Posterior cingulate gyrus (tissue), 11 donors: ENCODE measurements around the gene ADCY10.
A peak's percentile ranks its signal among the peaks of the same experiment; 100 is the strongest.

ENCODE experiments used
- DNase-seq, 10 donors: peaks; one replicate each; pipeline versions ENCODE4 v3.0.0 to v3.0.0-alpha.2; 2020 to 2021; ENCODE audit warnings: mixed read lengths in 3 of 10
- intact Hi-C: fragments of 100-400 bp; cut with DNase I; formaldehyde crosslinking; loops from one replicate; pipeline ENCODE4 v1.15.1; 2023

The ADCY10 gene

GRCh38 chr1:167792188-167792565, 121.8 kb downstream of the ADCY10 start:
- DNase-seq, result no peak
- intact Hi-C loops, result no loop called here

DNA sequence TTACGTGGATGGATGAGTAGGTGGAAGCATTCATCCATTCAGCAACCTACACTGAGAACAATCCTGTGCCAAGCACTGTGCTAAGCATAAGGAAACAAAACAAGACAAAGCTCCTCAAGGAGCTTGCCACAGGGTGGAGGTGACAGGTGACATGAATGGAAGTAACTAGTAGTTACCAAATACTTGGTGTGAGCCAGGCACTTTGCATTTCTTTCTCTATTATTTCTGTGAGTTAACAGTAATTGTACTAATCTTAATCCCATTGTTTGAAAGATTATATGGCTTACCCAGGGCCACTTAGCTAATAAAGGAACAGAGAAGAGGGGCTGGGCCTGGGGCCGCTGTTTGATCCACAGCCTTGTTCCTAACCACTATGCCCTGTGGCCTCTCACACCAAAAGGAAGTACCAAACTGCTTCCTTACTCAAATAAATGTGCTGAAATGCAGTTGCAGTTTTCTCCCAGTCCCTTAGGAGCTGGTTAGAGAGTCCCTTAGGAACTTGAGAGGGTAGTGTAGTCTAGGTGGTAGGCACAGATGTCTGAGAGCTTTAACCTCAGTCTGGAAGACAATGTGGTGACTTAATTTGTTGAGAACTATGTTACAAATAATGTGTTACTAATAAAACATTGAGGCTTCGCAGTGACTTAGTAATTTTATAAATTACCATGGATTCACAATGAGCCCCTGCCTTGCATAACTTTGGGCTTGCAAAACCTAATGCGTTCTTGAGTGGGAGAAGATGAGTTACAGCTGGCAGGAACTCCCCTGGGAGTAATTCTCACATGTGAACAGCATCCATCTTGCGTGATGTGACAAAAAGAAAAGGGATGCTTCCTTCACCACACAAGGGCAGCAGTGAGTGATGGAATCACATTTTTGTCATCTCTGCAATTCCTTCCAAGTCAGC, 122.4 kb downstream of the ADCY10 start:
- intact Hi-C loops, result no loop called here
- no peak for DNase-seq

DNA sequence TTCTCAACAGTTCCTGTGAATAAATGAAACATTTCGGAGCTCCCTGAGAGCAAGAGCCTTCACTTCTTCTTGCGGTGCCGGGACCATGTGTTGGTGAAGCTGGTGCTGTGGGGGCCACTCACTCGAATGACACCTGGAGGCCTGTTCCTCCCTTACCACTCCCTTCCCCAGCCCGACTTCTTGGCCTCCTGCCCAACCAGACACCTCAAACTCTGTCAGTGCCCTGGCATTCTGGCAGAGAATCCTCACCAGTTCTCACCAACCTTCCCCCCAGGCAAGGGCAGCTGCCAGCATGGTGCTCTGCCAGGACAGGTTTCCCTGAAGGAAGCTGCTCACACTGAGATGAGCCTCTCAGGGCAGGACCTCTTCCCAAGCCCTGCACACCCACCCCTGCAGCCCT, 123.8 kb downstream of the ADCY10 start:
- intact Hi-C loops, result no loop called here
- peak in 2 of 10 donors; percentile 74 to 82 for DNase-seq

- intact Hi-C loops, result no loop called here
- no peak for DNase-seq
Observed at GRCh38 chr1:167789501-167789900, 124.4 kb downstream of the ADCY10 start.

DNA sequence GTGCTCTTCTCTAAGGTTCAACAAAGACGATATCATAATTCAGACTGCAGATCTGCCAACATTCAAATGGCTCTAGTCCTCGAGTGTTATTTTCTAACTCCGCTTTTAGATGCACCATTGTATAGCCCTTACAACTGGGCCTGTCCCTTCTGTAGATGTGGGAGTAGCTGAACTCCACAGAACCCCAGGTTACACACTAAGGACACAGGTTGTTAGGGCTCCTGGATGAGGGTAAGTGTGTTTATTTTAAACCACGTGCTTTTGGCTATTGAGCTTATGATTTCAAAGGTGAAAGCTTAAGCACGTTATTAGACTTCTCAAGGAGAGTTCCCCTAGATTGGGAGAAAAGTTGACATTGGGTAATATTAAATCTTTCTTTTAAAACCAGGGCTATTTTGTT, 127.4 kb downstream of the ADCY10 start:
- intact Hi-C loops, result no loop called here
- DNase-seq, result no peak

GRCh38 chr1:167784876-167785550, 128.9 kb downstream of the ADCY10 start:
- intact Hi-C loops, result no loop called here
- DNase-seq, result no peak

- intact Hi-C loops, result no loop called here
- no peak for DNase-seq
Observed at GRCh38 chr1:167782946-167783345, 131.0 kb downstream of the ADCY10 start.

DNA sequence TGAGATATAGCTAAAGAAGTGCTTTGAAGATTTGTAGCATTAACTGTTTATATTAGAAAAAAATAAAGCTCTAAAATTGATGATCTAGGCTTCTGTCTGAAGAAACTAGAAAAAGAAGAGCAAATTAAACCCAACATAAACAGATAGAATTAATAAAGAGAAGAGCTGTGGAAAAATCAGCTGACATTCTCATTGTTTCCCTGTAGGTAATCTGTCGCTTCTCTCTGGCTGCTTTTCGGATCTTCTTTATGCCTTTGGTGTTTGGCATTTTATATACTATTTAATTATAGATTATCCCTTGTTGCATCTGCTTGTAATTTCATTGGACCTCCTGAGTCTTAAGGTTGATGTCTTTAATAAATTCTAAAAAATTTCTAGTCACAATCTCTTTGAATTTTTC, 132.4 kb downstream of the ADCY10 start:
- DNase-seq, result no peak
- intact Hi-C loops, result no loop called here

DNA sequence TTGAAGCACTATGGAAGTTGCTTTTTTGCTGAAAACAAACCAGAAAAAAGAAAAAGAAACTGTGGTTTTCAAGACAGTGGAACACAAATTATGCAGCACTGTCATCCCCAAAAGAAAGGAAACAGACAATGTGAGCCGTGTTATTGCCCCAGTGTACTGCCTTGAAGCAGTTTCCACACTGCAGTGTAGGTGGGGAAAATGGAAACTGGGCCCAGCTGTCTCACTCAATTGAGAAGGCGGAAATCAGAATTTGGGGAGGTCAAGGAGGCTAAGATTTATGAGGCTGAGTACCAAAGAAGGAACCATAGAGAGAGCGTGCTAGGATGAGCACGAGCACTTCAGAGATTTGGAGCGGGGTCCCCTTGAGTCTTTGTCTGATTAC, 136.7 kb downstream of the ADCY10 start:
- intact Hi-C loops, result no loop called here
- no peak for DNase-seq

DNA sequence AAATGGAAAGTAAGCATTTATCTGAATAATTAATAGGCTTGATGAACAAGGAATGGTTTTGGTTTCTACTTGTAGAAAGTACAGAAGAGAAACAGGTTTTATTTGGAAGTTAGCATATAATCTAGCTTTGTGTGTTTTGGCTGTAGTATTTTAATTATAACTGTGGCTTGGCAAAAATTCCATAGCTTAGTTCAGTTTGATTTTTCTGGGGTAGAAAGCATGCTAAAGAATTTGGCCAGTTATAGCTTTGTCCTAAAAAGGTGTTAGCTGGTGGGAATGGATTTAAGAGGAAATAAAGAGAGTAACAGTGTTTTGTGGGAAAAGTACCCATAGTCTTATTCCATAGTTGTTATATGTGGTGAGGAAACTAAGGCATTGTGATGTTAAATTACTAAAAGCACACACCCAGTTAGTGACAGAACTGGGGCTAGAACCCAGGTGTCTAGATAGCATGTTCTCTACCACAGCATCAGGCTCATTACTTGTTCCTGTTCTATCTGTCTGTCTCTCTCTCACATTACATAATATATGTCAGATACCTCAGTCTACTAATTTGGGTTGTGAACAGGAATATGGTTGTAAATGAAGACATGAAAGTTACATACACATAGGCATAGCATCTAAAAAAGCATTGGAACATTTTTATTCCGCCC, 137.2 kb downstream of the ADCY10 start:
- intact Hi-C loops, result no loop called here
- no peak for DNase-seq

DNA sequence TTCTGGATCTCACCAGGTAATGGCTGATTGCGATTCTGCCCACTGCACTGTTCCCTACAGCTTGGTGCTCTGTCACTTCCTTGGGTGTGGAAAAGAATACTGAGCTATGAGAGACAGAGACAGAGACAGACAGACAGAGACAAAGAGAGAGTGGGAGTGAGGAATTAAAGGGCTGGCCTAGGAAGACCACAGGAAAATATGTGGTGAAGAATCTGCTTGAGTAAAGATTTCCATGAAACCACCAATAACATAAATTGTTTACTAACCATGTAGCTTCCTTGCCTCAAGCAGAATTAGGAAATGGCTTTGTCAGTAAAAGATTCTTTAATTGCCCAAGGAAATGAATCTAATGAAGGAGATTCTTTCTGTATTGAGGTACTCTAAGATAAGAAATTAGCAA, 137.8 kb downstream of the ADCY10 start:
- intact Hi-C loops, result no loop called here
- no peak for DNase-seq

DNA sequence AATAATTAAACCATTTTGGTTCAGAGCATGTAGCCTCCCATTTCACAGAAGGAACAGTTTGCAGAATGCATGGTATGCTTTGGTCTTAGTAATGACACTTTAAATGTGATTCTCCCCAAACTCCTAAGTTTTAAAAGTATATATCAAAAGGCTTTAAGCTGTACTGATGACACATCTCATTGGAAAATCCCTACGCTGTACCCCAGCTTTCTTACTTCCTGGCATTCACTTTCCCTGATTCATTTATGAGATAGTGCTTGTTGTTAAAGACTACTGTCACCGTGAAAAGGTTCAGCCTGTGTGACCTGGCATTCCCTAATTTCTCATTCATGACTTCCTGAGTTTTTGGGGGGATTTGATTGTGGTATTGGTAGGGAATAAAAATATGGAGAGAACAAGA, 138.8 kb downstream of the ADCY10 start:
- no peak for DNase-seq
- intact Hi-C loops, result no loop called here

DNA sequence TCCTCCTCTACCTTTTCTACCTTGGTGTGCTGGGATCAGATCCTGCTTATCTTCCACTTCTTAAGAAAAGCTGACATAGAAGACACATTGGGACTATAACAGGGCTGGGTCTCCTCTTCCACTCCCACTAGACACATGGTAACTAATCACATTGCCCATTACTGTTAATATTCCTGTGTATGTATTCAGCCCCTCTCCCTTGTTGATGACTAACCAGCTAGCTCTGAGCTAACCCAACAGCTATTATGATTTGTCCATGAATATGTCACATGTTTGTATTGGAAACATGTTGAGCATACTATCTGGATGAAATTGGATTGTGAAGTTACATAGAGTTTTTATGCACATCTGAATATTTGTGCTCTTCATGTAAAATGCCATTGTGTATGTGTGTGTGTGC, 139.2 kb downstream of the ADCY10 start:
- intact Hi-C loops, result no loop called here
- DNase-seq, result no peak

- intact Hi-C loops, result no loop called here
- DNase-seq, result no peak
Observed at GRCh38 chr1:167773516-167773915, 140.4 kb downstream of the ADCY10 start.

- no peak for DNase-seq
- intact Hi-C loops, result no loop called here
Observed at GRCh38 chr1:167772436-167772835, 141.5 kb downstream of the ADCY10 start.

- intact Hi-C loops, result no loop called here
Observed at GRCh38 chr1:167770127-167770526, 143.8 kb downstream of the ADCY10 start.

DNA sequence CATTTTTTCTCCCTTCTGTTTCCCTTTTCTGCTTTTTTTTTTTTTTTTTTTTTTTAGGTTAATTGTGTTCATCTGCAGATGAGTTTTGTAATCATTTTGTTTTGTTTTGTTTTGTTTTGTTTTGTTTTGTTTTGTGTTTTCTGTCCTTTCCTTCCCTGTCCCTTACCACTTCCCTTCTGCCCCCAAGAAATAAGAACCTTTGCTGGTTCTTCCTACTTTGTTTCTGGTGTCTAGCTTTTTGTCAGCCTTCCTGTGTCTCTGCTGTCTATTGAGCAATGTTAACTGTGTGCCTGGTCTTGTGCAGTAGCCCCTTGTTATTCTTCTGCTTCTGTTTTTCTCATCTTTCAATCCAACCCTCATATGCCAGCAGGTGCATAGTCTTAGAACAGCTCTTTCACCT, 146.2 kb downstream of the ADCY10 start:
- intact Hi-C loops, result no loop called here
- no peak for DNase-seq

More at GRCh38 chr1:167770127-167770526, 143.8 kb downstream of the ADCY10 start:
- DNase-seq, result no peak

DNA sequence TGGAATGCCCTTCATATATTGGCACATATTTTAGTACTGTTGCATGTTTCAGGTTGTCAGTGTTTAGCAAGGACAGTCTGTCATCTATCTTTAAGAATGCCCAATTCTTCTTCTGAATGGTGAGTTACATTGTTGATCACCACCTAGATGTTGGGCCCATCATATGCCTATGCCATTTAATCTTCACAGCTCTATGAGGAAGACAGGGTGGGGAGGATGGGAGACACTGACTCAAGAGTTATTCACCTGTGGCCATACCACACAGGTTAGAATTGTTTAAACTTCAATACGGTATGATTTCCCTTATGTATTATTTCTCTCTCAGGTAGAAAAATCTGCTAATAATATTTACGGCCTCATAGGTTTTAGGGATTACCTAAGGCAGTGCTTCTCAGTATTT, 147.4 kb downstream of the ADCY10 start:
- DNase-seq, result no peak
- intact Hi-C loops, result no loop called here

DNA sequence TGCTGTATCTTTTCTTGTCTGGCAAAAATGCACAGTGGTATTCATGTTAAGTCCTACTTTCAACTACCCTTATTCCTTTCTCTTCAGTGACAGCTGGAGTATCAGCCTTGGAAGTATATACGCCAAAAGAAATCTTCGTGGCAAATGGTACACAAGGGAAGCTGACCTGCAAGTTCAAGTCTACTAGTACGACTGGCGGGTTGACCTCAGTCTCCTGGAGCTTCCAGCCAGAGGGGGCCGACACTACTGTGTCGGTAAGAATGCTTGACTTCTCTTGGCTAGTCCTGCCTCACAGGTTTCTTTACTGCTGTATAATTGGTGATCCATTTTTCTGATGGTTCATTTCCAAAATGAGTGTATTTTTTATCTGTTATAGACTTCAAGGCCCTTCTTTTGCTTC, 148.4 kb downstream of the ADCY10 start:
- no peak for DNase-seq
- intact Hi-C loops, result no loop called here

DNA sequence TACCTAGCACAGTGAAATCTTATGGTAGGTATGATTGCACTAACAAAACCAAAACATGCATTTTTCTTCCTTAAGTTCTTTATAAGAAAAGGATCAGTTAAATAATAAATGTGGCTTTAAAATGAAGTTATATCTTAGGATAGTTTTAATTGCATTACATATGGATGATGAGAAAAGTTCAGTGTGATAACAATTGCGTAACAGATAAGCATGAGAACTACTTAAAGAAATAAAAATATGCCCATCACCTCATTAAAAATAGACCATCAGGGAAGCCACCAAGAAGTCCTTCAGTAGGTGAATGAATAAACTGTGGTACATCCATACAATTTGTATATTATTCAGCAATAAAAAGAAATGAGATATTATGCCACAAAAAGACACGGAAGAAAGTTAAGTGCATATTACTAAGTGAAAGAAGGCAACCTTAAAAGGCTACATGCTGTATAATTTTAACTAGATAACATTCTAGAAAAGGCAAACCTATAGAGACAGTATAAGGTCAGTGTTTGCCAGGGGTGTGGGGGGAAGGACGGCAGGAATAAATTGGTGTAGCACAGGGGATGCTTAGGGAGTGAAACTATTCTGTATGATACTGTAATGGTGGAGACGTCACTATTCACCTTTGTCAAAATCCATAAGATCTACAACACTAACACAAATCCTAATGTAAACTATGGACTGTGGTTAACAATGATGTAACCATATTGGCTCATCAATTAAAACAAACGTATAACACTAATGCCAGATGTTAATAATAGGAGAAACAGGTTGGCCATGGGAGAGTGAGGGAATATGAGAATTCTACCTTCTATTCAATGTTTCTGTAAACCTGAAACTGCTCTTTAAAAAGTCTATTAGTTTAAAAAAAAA, 149.2 kb downstream of the ADCY10 start:
- intact Hi-C loops, result no loop called here

More for the DNA sequence above, 149.2 kb downstream of the ADCY10 start:
- DNase-seq, result no peak
